NT2/D1 (cell line): ENCODE results near the gene PAGE5.

Source experiments
- DNase-seq: peaks from one replicate; pipeline ENCODE4 v3.0.0-alpha.2; 2011; ENCODE audit warnings: low read depth, low spot score
- H3K27me3 ChIP-seq: 2 replicates; pipeline ENCODE4 v1.6.0; 2011; ENCODE audit warnings: mild to moderate bottlenecking; ENCODE audit not compliant: insufficient read length, insufficient read depth
- H3K36me3 ChIP-seq: 2 replicates; pipeline ENCODE4 v1.6.1; 2011; ENCODE audit warnings: mild to moderate bottlenecking, low read length, mixed read lengths; ENCODE audit not compliant: insufficient read depth, insufficient read length
- H3K4me1 ChIP-seq: 2 replicates; pipeline ENCODE4 v1.5.1; 2011; ENCODE audit not compliant: insufficient read depth, insufficient read length
- H3K4me3 ChIP-seq: 2 replicates; pipeline ENCODE4 v1.5.1; 2011; ENCODE audit warnings: low read depth; ENCODE audit not compliant: insufficient read length
- H3K9ac ChIP-seq: 2 replicates; pipeline ENCODE4 v1.6.0; 2011; ENCODE audit warnings: low read depth; ENCODE audit not compliant: insufficient read length
- H3K9me3 ChIP-seq: 2 replicates; pipeline ENCODE4 v1.5.1; 2011; ENCODE audit warnings: mild to moderate bottlenecking, low read length; ENCODE audit not compliant: insufficient read depth
- SUZ12 ChIP-seq: IDR thresholded peaks from 2 replicates; pipeline ENCODE4 v1.6.1; 2011; ENCODE audit not compliant: insufficient read length, insufficient read depth; ENCODE audit errors: extremely low read depth
- YY1 ChIP-seq: IDR thresholded peaks from 2 replicates; pipeline ENCODE4 v1.6.1; 2011; ENCODE audit not compliant: insufficient read length, insufficient read depth
- ZNF274 ChIP-seq: IDR thresholded peaks from 2 replicates; pipeline ENCODE4 v1.6.1; 2011; ENCODE audit warnings: mild to moderate bottlenecking, low read depth, low read length

Gene PAGE5

DNA sequence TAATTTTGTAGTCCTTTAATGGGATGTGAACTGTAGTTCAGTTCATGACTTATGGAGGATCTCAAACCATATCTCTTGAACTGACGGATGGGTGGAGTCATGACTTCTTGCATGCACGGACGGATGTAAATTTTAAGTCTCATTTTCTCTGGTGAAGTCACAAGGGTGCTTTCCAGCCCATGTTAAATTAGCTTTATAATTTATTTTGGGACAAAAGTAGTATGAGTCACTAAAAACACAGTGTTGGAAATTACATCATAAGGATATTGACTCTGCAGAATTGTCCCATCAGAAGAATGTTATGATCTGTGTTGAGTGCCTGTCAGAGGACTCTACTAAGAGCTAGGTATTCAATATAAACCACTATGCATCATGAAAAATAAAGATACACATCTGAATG is 6.8 kb upstream of the PAGE5 start:
- Histone ChIP-seq H3K27me3 (no peaks in the 10 kb centered on the region), H3K4me3 (no peak overlapping the region), H3K9ac (no peak overlapping the region), H3K36me3 (no peaks in the 10 kb centered on the region), H3K9me3 (no peaks in the 10 kb centered on the region), H3K4me1 (no peaks in the 10 kb centered on the region)
- no peak for DNase-seq
- TF ChIP-seq SUZ12 = no peak
- no peak for TF ChIP-seq YY1
- no peak for TF ChIP-seq ZNF274

DNA sequence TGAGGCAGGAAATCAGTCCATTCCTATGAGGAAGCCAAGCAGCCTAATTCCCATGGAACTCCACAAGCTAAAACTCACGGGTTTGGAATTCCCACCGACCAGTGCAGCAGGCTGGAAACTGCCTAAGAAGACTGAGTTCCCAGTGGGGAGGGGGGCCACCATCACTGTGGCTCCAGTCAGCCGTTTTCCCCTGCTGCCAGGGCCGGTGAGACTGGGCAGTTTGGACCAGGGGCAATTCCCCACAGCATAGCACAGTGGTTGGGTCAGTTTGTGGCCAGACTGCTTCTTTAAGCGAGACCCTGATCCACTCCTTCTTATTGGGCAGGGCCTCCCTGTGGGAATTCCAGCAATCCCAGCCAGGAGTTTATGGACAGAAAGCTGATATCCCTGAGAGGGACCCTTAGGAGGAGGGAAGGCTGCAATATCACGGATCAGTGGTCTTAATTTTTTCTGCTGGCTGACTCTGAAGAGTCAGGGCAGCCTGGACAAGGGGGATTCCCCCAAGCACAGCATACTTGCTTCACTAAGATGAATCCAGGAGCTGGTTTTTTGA is 20.7 kb downstream of the PAGE5 start:
- Histone ChIP-seq H3K9ac (no peak overlapping the region), H3K9me3 (no peaks in the 10 kb centered on the region)
- no peak for DNase-seq

GRCh38 chrX:55253528-55253927 is 33.4 kb downstream of the PAGE5 start:
- H3K4me3 ChIP-seq = no peak overlapping the region
- DNase-seq = no peak
- no peaks in the 10 kb centered on the region for H3K9me3 ChIP-seq
- TF ChIP-seq YY1 (no peak), ZNF274 (no peak), SUZ12 (no peak)
- no peaks in the 10 kb centered on the region for H3K27me3 ChIP-seq
- no peaks in the 10 kb centered on the region for H3K4me1 ChIP-seq
- no peak overlapping the region for H3K9ac ChIP-seq
- no peaks in the 10 kb centered on the region for H3K36me3 ChIP-seq

More for the DNA sequence above, 20.7 kb downstream of the PAGE5 start:
- no peaks in the 10 kb centered on the region for H3K36me3 ChIP-seq
- H3K4me1 ChIP-seq = no peaks in the 10 kb centered on the region
- H3K4me3 ChIP-seq = no peak overlapping the region
- no peaks in the 10 kb centered on the region for H3K27me3 ChIP-seq
- TF ChIP-seq YY1 = no peak

- Histone ChIP-seq H3K4me3 (no peak overlapping the region), H3K4me1 (no peaks in the 10 kb centered on the region), H3K36me3 (no peaks in the 10 kb centered on the region), H3K9me3 (no peaks in the 10 kb centered on the region), H3K9ac (no peak overlapping the region), H3K27me3 (no peaks in the 10 kb centered on the region)
- no peak for DNase-seq
- no peak for TF ChIP-seq ZNF274
- TF ChIP-seq SUZ12 = no peak
These were observed 40.7 kb downstream of the PAGE5 start for GRCh38 chrX:55260806-55261205.

DNA sequence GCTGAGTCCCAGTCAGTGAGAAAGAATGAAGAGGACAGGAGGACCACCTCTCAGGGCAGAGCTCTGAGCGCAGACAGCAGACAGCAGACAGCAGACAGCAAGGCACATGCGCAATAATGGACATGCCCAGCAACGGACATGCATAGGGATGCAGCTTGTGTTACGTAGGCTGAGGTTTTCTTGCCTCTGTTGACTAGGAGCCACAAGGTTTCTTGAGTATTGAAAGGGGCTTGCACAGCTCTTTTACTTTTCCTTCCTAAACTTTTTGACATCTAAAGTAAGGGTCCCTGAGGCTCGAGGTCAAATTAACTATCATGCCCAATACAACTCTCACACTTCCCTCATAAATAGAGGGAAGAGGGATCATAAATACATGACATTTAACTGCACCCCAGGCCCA is 44.7 kb downstream of the PAGE5 start, which contains the start of gene PAGE3:
TSS of gene PAGE3 (minus strand) at position 101 of the 400 bp plus-strand sequence. CDS start 1,013 bp downstream, outside the sequence.
- Histone ChIP-seq H3K27me3 (no peaks in the 10 kb centered on the region), H3K4me3 (no peak within 1 kb of the TSS), H3K9ac (no peak within 1 kb of the TSS), H3K36me3 (no peaks in the 10 kb centered on the region), H3K4me1 (no peaks in the 10 kb centered on the region), H3K9me3 (peaks cover 12% of the 10 kb centered on the region; the same call in 1 of the 2 replicates)
- DNase-seq = no peak
- no peak for TF ChIP-seq YY1
- TF ChIP-seq SUZ12 = no peak
- TF ChIP-seq ZNF274 = no peak
